ENCODE results near the gene RUNX2.

- TF ChIP-seq REST (IDR thresholded peaks at IDR 0.05; ENCODE audit: low read depth): no peak
- no peak for TF ChIP-seq ZBTB7A (IDR thresholded peaks at IDR 0.05; ENCODE audit: low read depth)
- no peak for TF ChIP-seq YY1 (IDR thresholded peaks at IDR 0.05; ENCODE audit: low read depth)
- TF ChIP-seq EP300 (IDR thresholded peaks at IDR 0.05; ENCODE audit: borderline replicate concordance): no peak
- TF ChIP-seq RAD21 (IDR thresholded peaks at IDR 0.05; ENCODE audit: low read depth): no peak
- TF ChIP-seq TAF1 (IDR thresholded peaks at IDR 0.05; ENCODE audit: low read depth): no peak
- TF ChIP-seq CEBPB (IDR thresholded peaks at IDR 0.05): no peak
- TF ChIP-seq NFIC (IDR thresholded peaks at IDR 0.05): no peak
- no peak for TF ChIP-seq MAX (IDR thresholded peaks at IDR 0.05)
- no peak for TF ChIP-seq FOXM1 (IDR thresholded peaks at IDR 0.05; ENCODE audit: borderline replicate concordance, low read depth)
- no peak for TF ChIP-seq TEAD4 (IDR thresholded peaks at IDR 0.05)
Observed at GRCh38 chr6:45483021-45483420, 154.9 kb downstream of the RUNX2 start.
